GM19193 (cell line): ENCODE measurements around the gene MAFF.

Experiments
- POLR2A ChIP-seq: IDR thresholded peaks from 4 replicates; pipeline ENCODE4 v1.6.1; 2011; ENCODE audit not compliant: insufficient read depth, insufficient read length; ENCODE audit errors: extremely low read depth

The MAFF gene

GRCh38 chr22:38228326-38228872 lies 26.6 kb downstream of the MAFF start:
- no peak for TF ChIP-seq POLR2A

GRCh38 chr22:38228873-38229740 lies 27.3 kb downstream of the MAFF start:
- no peak for TF ChIP-seq POLR2A

DNA sequence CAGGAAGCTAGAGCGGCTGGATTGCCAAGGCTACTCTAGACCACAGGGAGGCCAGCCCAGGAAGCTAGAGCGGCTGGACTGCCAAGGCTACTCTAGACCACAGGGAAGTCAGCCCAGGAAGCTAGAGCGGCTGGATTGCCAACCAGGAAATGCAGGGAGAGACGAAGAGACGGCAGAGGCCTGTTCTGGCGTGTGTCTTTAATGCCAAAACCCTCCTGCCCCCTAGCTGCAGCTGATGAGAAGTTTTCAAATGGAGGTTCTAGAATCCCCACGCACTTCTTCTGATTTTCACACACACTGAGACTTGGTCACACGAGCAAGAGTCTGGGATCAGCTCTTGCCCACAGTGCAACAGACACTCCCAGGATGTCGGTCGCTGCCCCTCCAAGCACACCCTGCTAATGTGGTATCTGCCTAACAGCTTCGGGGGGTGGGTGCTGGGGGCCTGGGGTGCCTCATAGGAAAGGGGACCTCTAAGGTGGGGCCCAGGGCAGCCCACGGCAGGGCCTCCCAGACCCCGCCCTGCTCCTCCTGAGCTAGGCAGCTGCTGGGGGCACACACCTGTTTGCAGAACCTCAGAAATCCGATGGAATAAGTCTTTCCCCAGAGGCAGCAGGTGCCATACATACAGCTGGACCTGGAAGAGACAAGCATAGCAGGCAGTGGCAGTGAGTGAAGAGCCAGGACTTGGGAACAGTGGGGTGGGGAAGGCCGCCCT lies 28.5 kb downstream of the MAFF start:
- no peak for TF ChIP-seq POLR2A

- TF ChIP-seq POLR2A, result no peak
These were observed 29.1 kb downstream of the MAFF start for GRCh38 chr22:38230916-38231315.

GRCh38 chr22:38232196-38232595 lies 30.4 kb downstream of the MAFF start:
- no peak for TF ChIP-seq POLR2A

DNA sequence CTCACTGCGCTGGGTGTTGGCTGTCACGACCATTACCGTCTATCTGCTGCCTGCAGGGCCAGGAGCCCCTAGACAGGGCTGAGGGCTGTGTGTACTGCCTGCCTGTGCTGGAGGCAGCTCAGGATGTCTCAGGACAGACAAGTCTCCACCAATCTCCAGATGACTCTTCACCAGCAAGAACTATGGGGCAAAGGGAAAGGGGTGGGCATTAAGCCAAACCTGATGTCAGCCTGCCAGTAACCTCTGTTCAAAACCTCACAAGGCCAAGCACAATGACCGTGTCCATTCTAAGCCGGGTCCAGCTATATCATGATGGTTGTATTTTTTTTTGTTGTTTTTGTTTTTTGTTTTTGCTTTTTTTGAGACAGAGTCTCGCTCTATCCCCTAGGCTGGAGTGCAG lies 31.6 kb downstream of the MAFF start:
- TF ChIP-seq POLR2A, result no peak

DNA sequence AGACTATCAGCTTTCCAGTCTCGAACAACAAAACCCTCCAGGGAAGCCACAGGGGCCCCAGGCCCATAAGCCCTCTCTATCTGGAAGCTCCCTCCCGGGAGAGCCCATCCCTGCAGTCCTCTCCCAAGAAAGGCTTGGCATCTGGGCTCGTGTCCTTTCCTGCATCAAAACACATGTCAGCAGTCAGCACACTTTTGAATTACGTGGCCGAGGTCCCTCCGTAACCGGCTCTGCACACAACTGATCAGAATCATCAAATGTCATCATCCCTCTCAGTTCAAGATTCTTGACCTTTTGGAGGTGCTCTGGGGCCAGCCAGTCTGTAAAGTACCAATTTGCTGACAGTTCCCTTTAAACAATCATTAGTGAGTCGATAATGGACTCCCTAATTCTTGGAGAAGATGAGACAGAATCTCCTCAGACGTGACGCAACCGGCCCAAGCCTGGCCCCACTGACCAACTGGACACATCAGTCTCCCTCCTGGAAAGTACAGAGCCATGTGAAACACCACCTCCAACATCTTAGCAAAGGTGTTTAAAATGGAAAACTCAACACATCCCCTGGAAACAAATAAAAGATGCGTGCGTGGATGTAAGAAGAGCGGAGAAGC lies 33.6 kb downstream of the MAFF start:
- no peak for TF ChIP-seq POLR2A

- no peak for TF ChIP-seq POLR2A
These were observed 35.0 kb downstream of the MAFF start for GRCh38 chr22:38236786-38237185.

DNA sequence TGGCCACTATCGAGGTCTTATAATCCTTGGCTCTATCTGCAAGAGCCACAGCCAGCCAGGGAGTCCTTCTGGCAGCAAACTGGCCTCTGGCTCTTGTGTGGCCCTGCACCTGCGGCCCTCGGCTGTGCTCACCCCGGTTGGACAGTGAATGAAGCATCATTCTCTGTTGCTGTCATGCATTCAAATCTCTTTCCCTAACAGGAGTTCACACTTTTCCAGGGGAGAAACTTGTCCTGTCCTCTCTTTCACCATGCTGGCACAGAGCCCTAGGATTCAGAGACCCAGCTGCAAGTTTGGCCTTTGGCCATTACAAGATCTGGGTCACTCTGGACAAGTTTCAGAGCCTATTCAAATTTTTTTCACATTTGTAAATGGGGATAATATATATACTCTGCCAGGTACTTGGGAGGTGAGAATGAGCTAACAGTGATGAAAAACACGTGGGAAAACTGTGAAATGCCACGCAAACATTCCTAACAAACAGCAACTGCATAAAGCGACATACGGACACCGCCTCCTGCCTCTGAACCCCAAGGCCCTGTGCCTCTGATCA lies 36.8 kb downstream of the MAFF start:
- no peak for TF ChIP-seq POLR2A

GRCh38 chr22:38239101-38239761 lies 37.4 kb downstream of the MAFF start:
- no peak for TF ChIP-seq POLR2A

- TF ChIP-seq POLR2A, result no peak
These were observed 39.0 kb downstream of the MAFF start for GRCh38 chr22:38240734-38241252.

DNA sequence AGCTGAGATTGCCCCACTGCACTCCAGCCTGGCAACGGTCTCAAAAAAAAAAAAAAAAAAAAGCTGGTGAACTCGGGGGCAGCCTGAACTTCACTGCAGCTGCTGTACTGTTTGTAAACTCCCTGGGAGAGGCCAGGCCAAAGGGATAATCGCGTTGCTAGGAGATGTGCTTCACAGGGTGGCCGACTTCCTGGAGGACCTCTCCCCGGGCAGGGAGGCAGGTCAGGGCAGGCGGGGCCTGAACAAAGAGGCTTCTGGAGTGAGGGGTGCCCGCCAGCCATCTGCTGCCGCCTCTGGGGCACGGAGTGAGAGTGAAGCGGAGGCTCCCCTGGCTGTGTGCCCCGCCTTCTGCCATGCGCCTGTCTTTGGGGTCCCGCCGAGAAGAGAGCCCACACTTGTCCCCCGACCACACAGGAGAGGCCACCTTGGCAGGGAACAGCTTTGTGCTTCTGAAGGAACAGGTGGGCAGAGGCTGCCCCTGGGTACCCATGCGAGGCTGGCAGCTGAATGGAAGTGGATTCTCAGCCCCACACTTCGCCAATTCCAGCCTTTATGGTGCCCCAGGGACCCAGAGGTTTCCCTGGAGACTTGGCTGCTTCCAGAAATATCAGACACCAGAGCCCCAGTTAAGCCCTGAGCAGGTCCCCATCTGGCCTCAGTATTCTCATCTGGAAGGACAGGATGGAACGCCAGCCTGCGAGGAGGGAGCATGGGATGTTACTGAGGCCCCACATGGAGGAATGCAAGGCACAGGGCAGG lies 41.4 kb downstream of the MAFF start:
- TF ChIP-seq POLR2A, result no peak

GRCh38 chr22:38244106-38244505 lies 42.3 kb downstream of the MAFF start:
- TF ChIP-seq POLR2A, result no peak
